NCI-H1092 (cell line): Measurements from ENCODE around the gene ADGRE1.

Source experiments
- DNase-seq: peaks from one replicate; lab custom pipeline; 2025; lab: John Stamatoyannopoulos, UW

The ADGRE1 gene

DNA sequence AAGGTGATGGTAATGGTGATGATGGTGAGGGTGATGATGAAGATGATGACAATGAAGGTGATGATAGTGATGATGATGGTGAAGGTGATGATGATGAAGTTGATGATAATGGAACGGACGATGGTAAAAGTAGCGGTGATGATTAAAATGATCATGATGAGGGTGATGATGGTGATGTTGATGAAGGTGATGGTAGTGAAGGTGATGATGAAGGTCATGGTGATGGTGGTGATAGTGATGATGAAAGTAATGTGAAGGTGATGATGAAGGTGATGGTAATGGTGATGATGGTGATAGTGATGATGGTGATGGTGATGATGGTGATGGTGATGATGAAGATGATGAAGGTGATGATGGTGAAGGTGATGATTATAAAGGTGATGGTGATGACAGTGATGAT is 67.7 kb downstream of the ADGRE1 start:
- DNase-seq: no peak

DNA sequence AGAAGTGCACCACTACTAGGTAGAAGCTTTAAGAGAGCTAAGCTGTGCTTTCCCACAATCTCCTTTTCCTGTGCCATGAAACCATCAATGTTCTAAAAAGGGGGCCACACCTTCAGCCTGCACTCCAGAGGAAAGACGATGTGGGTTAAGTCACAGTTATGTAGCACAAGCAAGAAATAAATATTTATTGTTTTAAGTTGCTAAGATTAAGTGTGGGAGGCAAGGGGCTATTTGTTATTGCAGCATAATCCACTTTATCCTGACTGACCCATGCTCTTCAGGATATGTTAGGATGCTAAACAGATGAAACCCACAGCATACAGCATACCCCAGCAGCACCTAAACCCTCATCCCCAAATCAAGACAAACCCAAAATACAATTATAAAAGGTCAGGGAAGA is 69.2 kb downstream of the ADGRE1 start:
- no peak for DNase-seq

DNA sequence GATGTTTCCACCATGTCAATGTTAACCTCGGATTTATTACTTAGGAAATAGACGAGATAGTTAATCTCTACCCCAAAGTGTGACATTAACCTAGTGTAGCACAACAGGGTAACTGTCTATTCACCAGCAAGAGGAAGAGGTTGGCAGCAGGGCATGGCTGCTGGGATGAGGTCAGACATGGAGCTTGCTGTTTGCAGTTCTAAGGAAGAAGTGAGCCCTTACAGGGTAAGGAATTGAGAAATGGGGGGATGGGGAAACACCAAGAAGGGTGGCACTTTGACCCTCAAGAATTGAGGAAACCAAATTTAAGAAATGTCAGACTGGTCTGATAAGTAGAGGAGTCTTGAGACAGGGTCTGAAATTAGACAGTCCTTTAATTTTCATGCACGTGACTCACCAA is 71.4 kb downstream of the ADGRE1 start:
- DNase-seq: no peak

DNA sequence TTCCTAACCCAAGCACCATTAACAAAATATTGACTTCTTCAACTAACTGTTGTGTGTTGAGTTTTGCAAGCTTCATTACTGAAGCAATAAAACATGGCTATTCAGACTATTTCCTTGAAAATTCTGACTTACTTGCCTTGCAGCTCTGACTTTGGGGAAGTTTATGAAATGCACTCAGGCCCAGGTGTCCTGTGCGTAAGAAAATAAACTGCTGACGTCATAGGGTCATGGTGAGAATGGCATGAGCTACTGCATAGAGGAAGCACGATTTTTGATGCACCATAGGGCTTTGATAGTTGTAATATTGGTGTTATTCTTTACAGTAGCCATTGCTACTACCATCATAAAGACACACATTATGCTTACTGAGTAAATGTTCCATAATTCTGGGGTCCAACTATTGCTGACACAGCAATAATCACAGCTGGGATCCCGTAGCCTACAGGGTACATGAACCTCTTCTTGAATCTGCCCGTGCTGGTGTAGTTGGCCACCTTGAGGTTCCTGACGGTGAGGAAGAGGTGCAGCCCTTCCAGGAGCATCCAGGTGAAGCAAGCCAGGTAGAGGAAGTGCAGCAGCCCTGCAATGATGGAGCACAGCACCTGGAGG is 76.0 kb downstream of the ADGRE1 start:
- DNase-seq: no peak

DNA sequence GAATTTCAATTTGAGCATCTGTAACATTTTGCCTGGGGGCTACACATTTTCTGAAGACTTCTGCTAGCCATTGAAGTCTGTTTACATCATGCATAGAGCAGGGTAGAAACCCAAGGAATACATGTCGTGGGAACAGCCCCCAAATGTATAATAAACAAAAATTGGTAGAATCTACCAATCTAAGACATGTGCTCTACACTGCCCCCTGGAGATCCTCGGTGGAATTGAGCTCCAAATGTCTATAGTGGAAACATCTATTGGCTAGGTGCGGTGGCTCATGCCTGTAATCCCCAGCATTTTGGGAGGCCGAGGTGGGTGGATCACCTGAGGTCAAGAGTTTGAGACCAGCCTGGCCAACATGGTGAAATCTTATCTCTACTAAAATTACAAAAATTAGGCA is 76.6 kb downstream of the ADGRE1 start:
- DNase-seq: no peak

DNA sequence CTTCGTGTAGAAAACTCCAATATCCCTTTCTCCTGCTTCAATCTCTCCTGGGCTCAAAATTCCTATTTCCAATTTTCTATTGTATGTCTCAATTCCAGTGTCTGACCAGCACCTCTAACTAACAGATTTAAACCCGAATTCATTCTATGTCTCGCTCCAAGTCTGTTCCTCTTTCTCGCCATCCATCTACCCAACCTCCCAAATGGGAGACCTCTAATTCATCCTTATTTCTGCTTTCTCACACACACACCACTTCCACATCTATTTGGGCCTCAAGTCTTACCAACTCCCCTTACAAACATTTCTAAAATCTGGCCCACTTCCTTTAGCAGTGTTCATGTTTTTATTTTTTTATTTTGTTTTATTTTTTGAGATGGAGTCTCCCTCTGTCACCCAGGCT is 80.6 kb downstream of the ADGRE1 start:
- DNase-seq: no peak

DNA sequence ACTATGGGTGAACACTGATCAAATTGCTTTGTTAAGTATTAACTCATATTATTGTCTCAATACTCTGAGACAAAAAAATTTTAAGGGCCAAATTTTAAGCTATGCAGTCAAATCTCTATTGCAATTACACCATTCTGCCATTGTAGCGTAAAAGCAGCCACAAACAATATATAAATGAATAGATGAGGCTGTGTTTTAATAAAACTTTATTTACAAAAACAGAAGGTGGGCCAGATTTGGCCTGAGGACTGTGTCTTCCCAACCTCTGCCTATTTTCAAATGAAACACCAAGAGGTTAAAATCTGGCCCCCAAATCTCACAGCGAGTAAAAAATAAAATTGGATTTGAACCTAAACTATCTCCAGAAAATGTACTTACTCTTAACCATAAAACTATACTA is 82.1 kb downstream of the ADGRE1 start:
- DNase-seq: no peak

DNA sequence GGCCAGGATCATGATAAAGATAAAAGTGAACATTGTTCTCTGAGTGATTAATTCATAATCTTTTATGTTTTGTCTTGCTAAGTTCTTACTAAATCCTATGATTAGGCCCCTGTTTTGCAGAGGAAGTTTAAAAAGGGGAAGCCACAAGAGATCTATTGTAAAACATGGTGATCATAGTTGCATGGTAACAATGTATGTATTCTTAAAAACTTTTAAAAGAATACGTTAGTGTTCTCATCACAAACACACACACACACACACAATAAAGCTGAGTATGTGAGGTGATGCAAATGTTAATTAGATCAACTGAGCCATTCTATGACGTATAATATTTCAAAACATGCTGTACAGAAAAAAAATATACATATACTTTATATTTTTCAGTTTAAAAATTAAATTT is 82.6 kb downstream of the ADGRE1 start:
- no peak for DNase-seq

DNA sequence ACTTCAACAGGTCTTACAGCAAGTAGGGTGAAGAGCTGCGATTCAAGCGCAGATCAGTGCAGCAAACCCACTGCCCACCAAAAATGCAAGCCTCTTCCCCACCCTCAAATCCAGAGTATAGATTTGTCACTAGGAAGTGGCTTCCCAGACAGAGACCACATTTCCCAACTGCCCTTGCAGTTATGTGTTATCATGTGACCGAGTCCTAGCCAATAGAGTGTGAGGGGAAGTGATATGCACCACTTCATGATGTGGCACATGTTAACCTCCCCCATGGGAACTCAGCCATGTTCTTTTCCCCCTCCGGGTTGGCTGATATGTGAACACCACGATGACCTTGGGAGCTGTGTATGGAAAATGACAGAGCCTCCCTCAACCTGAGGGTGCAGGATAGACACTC is 83.1 kb downstream of the ADGRE1 start:
- no peak for DNase-seq

DNA sequence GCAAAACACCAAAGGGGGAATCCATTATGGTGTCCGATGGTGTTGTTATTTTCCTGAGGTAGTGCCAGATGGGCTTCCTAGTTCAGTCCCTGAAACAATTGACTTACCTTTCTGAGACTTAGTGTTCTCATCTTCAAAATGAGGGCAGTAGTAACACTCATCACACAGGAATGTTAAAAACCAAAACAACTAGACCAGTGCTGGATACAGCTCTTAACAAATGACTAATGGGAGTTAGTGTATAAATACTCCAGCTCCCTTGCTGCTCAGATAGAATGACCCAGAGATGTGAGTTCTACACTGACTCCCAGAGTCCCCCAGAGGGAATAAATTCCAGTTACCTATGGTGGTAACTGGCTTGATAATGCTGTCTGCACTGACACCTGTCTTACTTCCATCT is 84.0 kb downstream of the ADGRE1 start:
- DNase-seq: no peak

DNA sequence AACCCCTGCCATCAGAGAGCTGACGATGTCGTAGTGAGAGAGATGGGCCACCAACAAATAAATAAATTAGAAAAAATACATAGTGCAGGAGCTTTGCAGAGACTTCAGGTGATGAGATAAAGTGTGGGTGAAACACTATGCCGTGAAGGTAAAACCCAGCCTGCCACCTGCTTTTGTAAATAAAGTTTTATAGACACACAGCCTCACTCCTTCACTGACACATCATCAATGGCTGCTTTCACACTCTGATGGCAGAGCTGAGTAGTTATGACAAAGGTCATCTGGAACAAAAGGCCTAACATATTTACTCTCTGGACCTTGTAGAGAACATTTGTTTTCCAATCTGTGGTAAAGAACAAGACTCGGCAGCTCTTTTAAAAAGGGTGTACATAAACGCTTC is 88.8 kb downstream of the ADGRE1 start:
- DNase-seq: no peak

DNA sequence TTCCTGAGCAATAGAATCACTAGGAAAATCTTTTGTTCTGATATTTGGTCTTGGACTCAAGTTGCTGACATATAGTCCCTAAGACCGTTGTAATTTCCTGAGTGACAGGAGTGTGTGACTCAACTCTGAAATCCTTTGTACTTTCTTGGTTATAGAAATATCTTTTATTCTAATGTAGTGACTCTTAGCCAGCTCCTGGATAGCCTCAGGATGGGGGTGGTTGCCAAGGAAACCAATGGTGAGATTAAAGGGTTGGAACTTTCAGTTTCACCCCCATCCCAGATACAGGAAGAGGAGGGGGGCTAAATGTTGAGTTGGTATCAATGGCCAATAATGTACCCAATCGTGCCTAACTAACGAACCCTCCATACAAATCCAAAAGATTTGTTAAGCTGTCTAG is 92.0 kb downstream of the ADGRE1 start:
- no peak for DNase-seq

DNA sequence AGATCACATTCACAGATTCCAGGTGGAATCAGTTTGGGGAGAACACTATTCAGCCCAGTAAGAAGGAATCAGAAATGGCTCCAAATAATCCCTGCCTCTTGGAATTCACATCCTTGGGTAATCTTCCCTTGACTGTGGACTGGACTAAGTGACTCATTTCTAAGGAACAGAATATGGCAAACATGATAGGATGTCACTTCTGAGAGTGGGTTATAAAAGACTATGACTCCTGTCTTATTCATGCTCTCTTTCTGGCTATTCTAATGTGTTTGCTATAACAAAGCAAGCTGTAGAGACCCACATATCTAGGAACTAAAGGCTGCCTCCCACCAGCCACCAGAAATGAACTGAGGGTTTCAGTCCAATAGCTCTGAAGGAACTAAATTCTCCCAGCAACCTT is 96.1 kb downstream of the ADGRE1 start:
- DNase-seq: no peak

DNA sequence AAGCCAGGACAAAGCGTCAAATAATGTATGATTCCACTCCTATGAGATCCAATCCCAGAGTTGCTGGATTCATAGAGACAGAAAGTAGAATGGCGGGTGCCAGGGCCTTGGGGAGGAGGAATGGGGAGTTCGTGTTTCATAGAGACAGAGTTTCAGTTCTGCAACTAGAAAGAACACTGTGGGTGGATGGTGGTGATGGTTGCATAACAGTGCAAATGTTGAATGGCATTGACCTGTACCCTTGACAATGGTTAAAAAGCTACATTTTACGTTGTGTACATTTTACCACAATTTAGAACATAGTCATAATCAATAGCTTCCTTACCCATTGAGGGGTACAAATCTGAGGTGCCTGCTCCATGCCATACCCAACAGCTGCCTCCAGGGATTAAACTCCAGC is 100.5 kb downstream of the ADGRE1 start:
- DNase-seq: no peak

DNA sequence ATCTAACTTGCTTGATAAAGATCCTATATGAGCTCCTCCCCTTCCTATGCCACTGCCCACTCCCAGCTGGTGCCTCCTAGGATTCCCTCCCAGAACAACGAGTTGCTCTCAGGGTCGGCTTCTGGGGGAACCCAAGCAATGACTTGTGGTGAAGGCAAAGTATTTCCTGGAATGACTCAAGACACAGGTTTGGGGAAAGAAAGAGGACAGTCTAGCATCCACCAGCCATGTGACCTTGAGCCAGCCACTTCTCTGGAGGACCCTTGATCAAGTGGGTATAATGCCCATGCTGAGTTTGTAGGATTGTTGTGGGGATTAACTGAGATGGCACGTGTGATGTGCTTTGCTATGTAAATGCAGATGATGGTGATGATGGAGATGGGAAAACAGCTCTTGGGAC is 100.9 kb downstream of the ADGRE1 start:
- no peak for DNase-seq
